K562 (cell line): ENCODE measurements around the gene ANO10. TPM values are rescaled to one million over a fixed set of nuclear protein-coding genes. Genes with fewer than 3 reads are reported as not detected.

ENCODE experiments used
- ATAC-seq: fragments of 200-7000 bp; cut with Tn5 transposase; 3 replicates; pipeline ENCODE4 v1.9.1; 2020; ENCODE audit warnings: moderate library complexity
- BruUV-seq: library from RNA; stranded (reverse); fragments of 400-500 nt; replicated peaks from 2 replicates; lab custom pipeline; 2021; lab: Mats Ljungman, UMichigan
- CTCF ChIA-PET: fragments of 300-600 bp; formaldehyde crosslinking; extraction: SDS; loops from one replicate; lab custom pipeline; 2021; ENCODE audit warnings: low intra/inter-chr PET ratio; lab: Yijun Ruan, JAX
- POLR2A ChIA-PET: fragments of 300-600, 350-650 bp; sonication (Branson Sonifier 250); formaldehyde crosslinking; extraction: SDS; loops from one replicate; lab custom pipeline; 2021; ENCODE audit warnings: antibody characterized with exemption, inconsistent platforms; lab: Yijun Ruan, JAX
- DNase-seq, 4 experiments: peaks; one replicate each; pipeline versions ENCODE4 v3.0.0 to v3.0.0-alpha.2; 2011 to 2018; ENCODE audit warnings: low spot score in 3 of 4, mixed read lengths in 3 of 4; ENCODE audit errors: extremely low read depth in 1 of 4
- FAIRE-seq: peaks from 2 replicates; lab custom pipeline; 2011; peaks lifted over from hg19 to GRCh38; lab: Jason Lieb, UNC
- H2AFZ ChIP-seq: 2 replicates; pipeline ENCODE4 v1.6.0; 2011; ENCODE audit warnings: low read depth, low read length, control low read depth, inconsistent platforms
- H3K27ac ChIP-seq: fragments of 200-600 bp; 3 replicates; pipeline ENCODE4 v1.8.0; 2011; ENCODE audit warnings: low read depth, mild to moderate bottlenecking, control low read depth, inconsistent platforms, low read length, moderate library complexity, mixed read lengths; ENCODE audit errors: extremely low read depth
- H3K27me3 ChIP-seq, 2 experiments: fragments of 300-600 bp in 1 of 2; 2 replicates in 1 of 2; 3 replicates in 1 of 2; pipeline versions ENCODE4 v1.6.0 to v1.8.0; 2011; ENCODE audit warnings: inconsistent platforms in 2 of 2, low read length in 2 of 2, mild to moderate bottlenecking in 1 of 2, mixed read lengths in 1 of 2, moderate library complexity in 1 of 2; ENCODE audit not compliant: control insufficient read depth in 2 of 2, insufficient read depth in 2 of 2
- H3K36me3 ChIP-seq: fragments of 300-600 bp; 3 replicates; pipeline ENCODE4 v1.8.0; 2011; ENCODE audit warnings: mild to moderate bottlenecking, low read length, inconsistent platforms; ENCODE audit not compliant: control insufficient read depth, insufficient read depth
- H3K4me1 ChIP-seq, 2 experiments: fragments of 200-600 bp in 1 of 2; replicated peaks in 1 of 2; 2 replicates in 1 of 2; 3 replicates in 1 of 2; pipeline versions ENCODE4 v1.5.1 to v1.8.0; 2011; ENCODE audit warnings: inconsistent platforms in 2 of 2, low read length in 2 of 2, mild to moderate bottlenecking in 1 of 2, mixed read lengths in 1 of 2, moderate library complexity in 1 of 2; ENCODE audit not compliant: control insufficient read depth in 2 of 2, insufficient read depth in 2 of 2
- H3K4me2 ChIP-seq: 2 replicates; pipeline ENCODE4 v1.6.1; 2011; ENCODE audit warnings: low read length, control low read depth, inconsistent platforms, mixed read lengths; ENCODE audit not compliant: insufficient read depth
- H3K4me3 ChIP-seq: fragments of 200-600 bp; sonication (generic), shearing (Covaris generic); 2 replicates; pipeline ENCODE4 v1.5.1; 2016; ENCODE audit warnings: control low read depth, inconsistent platforms
- H3K79me2 ChIP-seq: fragments of 200-600 bp; 3 replicates; pipeline ENCODE4 v1.8.0; 2011; ENCODE audit warnings: low read length, inconsistent platforms; ENCODE audit not compliant: control insufficient read depth, insufficient read depth
- H3K9ac ChIP-seq, 2 experiments: 2 replicates each; pipeline versions ENCODE4 v1.6.0 to v1.6.1; 2011; ENCODE audit warnings: low read depth in 2 of 2, low read length in 2 of 2, control low read depth in 1 of 2, inconsistent platforms in 1 of 2, mild to moderate bottlenecking in 1 of 2, mixed read lengths in 1 of 2; ENCODE audit not compliant: insufficient read depth in 1 of 2
- H3K9me1 ChIP-seq: one replicate; pipeline ENCODE4 v1.6.0; 2011; ENCODE audit warnings: inconsistent platforms, mild to moderate bottlenecking, low read length, moderate library complexity; ENCODE audit not compliant: control insufficient read depth, insufficient read depth
- H3K9me3 ChIP-seq: replicated peaks from 2 replicates; pipeline ENCODE4 v1.5.1; 2011; ENCODE audit warnings: low read depth, low read length, inconsistent platforms; ENCODE audit not compliant: control insufficient read depth, insufficient read depth
- H4K20me1 ChIP-seq: replicated peaks from 2 replicates; pipeline ENCODE4 v1.6.1; 2011; ENCODE audit warnings: low read length, inconsistent platforms, mixed read lengths; ENCODE audit not compliant: control insufficient read depth, insufficient read depth
- ARID1B ChIP-seq: fragments of 450-650 bp; IDR thresholded peaks from 2 replicates; pipeline ENCODE4 v1.6.1; 2016; ENCODE audit warnings: antibody characterized with exemption, mild to moderate bottlenecking, inconsistent platforms
- CBFB ChIP-seq: sonication (generic); formaldehyde crosslinking; IDR thresholded peaks from 2 replicates; pipeline ENCODE4 v1.4.0; 2020; ENCODE audit warnings: mild to moderate bottlenecking, missing genetic modification reagents
- CBX8 ChIP-seq: fragments of 200-600 bp; sonication (generic); IDR thresholded peaks from 2 replicates; pipeline ENCODE4 v1.6.1; 2012; ENCODE audit warnings: borderline replicate concordance, mixed run types, low read depth, mild to moderate bottlenecking, moderate library complexity, mixed read lengths, low read length, control low read depth, inconsistent platforms; ENCODE audit not compliant: poor library complexity, severe bottlenecking; ENCODE audit errors: extremely low read depth
- CHCHD3 ChIP-seq: fragments of 250-450 bp; sonication (Bioruptor Pico); IDR thresholded peaks from 2 replicates; pipeline ENCODE4 v2.1.2; 2022; ENCODE audit warnings: mild to moderate bottlenecking
- DEAF1 ChIP-seq: fragments of 450-650 bp; formaldehyde crosslinking; IDR thresholded peaks from 2 replicates; pipeline ENCODE4 v1.4.0; 2020; ENCODE audit warnings: mild to moderate bottlenecking, moderate library complexity
- EP300 ChIP-seq: IDR thresholded peaks from 2 replicates; pipeline ENCODE4 v1.6.1; 2012; ENCODE audit warnings: low read length, improper control_type of control experiment
- KHSRP ChIP-seq: fragments of 450-650 bp; IDR thresholded peaks from 2 replicates; pipeline ENCODE4 v1.6.1; 2017
- MEIS2 ChIP-seq: fragments of 450-650 bp; IDR thresholded peaks from 2 replicates; pipeline ENCODE4 v1.6.1; 2014; ENCODE audit warnings: mild to moderate bottlenecking; ENCODE audit not compliant: partially characterized antibody
- PBX2 ChIP-seq, 2 experiments: IDR thresholded peaks in 1 of 2; conservative IDR thresholded peaks in 1 of 2; 2 replicates each; pipeline ENCODE4 v1.6.1; 2016; ENCODE audit warnings: low read depth in 2 of 2, mild to moderate bottlenecking in 1 of 2, missing compliant biosample characterization in 1 of 2, missing genetic modification characterization in 1 of 2, moderate library complexity in 1 of 2
- RBM15 ChIP-seq: fragments of 200-400 bp; formaldehyde crosslinking; IDR thresholded peaks from 2 replicates; pipeline ENCODE4 v1.6.1; 2018; ENCODE audit warnings: mild to moderate bottlenecking, low read length, moderate library complexity; ENCODE audit not compliant: insufficient read depth
- SOX6 ChIP-seq: fragments of 450-650 bp; IDR thresholded peaks from 2 replicates; pipeline ENCODE4 v1.6.1; 2014; ENCODE audit warnings: mild to moderate bottlenecking
- STAT5A ChIP-seq: IDR thresholded peaks from 2 replicates; pipeline ENCODE4 v1.6.1; 2012; ENCODE audit warnings: low read length, inconsistent platforms, borderline replicate concordance
- ZNF384 ChIP-seq: IDR thresholded peaks from 2 replicates; pipeline ENCODE4 v1.6.1; 2012; ENCODE audit warnings: low read depth, low read length, improper control_type of control experiment
- ZNF586 ChIP-seq: fragments of 450-650 bp; formaldehyde crosslinking; conservative IDR thresholded peaks from 2 replicates; pipeline ENCODE4 v1.4.0; 2020; ENCODE audit warnings: mild to moderate bottlenecking, moderate library complexity
- ZSCAN29 ChIP-seq: fragments of 450-650 bp; IDR thresholded peaks from 2 replicates; pipeline ENCODE4 v1.6.1; 2017
- ZZZ3 ChIP-seq: fragments of 450-650 bp; IDR thresholded peaks from 2 replicates; pipeline ENCODE4 v1.6.1; 2016; ENCODE audit warnings: antibody characterized with exemption, mild to moderate bottlenecking, moderate library complexity
- WGBS: fragments of 100-300 bp; shearing (Covaris generic); methylation state at CpG from one replicate; pipeline ENCODE4 v1.1.6; 2016; ENCODE audit warnings: low coverage, mixed read lengths; ENCODE audit not compliant: insufficient coverage; ENCODE audit errors: missing lambda C conversion rate; 5-methylcytosine and 5-hydroxymethylcytosine counted together
- in situ Hi-C: fragments of 300-500 bp; cut with MboI; formaldehyde crosslinking; loops from 4 replicates; pipeline ENCODE4 v1.15.0; 2018; ENCODE audit warnings: inconsistent platforms, mixed read lengths
- intact Hi-C: fragments of 100-400 bp; cut with micrococcal nuclease; formaldehyde crosslinking; loops from 2 replicates; pipeline ENCODE4 v1.14.2; 2022
- polyA plus RNA-seq, 8 experiments: library from polyadenylated mRNA; depleted of rRNA in 4 of 8; stranded (reverse) in 5 of 8; unstranded in 3 of 8; fragments of >200 nt; fragmentation: Nextera tagmentation in 2 of 8; fragmentation: Illumina TruSeq in 1 of 8; extraction: Ambion mirVana in 2 of 8; extraction: Trizol in 1 of 8; gene quantifications; 2 replicates each; pipeline versions ENCODE4 v1.2.1 to v1.2.3, GENCODE V29; 2011 to 2014; ENCODE audit warnings: inconsistent platforms in 1 of 8, missing spikeins in 1 of 8
- total RNA-seq, 7 experiments: library from RNA; depleted of rRNA in 6 of 7; stranded (reverse); fragments of >200 nt in 6 of 7; fragmentation: Illumina TruSeq in 2 of 7; extraction: Trizol in 2 of 7; gene quantifications; 2 replicates each; pipeline versions ENCODE4 v1.2.1 to v1.2.3, GENCODE V29; 2011 to 2021; ENCODE audit warnings: low replicate concordance in 1 of 7

Gene ANO10
- total and polyA plus RNA-seq, 9 of the 15 experiments (the other 6 are each of a cell fraction or from before 2014, with no cell fraction given): 6.4 to 46.0 (median 32.3) TPM

GRCh38 chr3:43609406-43609805 is 12.4 kb downstream of the ANO10 start (continued):
- TF ChIP-seq PBX2 (CRISPR knock-in tag; IDR thresholded peaks at IDR 0.05; ENCODE audit: low read depth) (no peak), PBX2 (tag; conservative IDR thresholded peaks at IDR 0.05; ENCODE audit: low read depth) (peak; percentile 64), MEIS2 (peak; percentile 66), ARID1B (peak; percentile 34; the same call in 1 of the 2 replicates), ZSCAN29 (no peak), SOX6 (peak; percentile 76), STAT5A (peak; percentile 31; the same call in 1 of the 2 replicates), EP300 (0 out of 2 replicates have a peak, but pooled peaks have one; percentile 9)

GRCh38 chr3:43608751-43609150 is 13.1 kb downstream of the ANO10 start:
- no peak overlapping the region for H2AFZ ChIP-seq
- ChIA-PET CTCF (no interaction called here), POLR2A (interaction anchor here (2.0 kb wide), 1 partner anchor 13 kb away, joined by 5 read pairs; the partner anchor contains the start of gene ANO10)
- DNase-seq: no peak
- in situ Hi-C loops (no loop called here), intact Hi-C loops (no loop called here)
- no peaks in the 10 kb centered on the region for H3K27me3 ChIP-seq
- FAIRE-seq: no peak
- no peaks in the 10 kb centered on the region for H3K9me3 ChIP-seq
- H3K4me1 ChIP-seq: peaks cover 7 to 28% of the 10 kb centered on the region in 2 experiments; a peak in 4 of 5 replicates
- 74% methylated on average over 1 of the region's 1 CpG for WGBS
- no peaks in the 10 kb centered on the region for H3K9me1 ChIP-seq
- ATAC-seq: no peak; the same call in 2 of the 3 replicates
- no peak overlapping the region for H3K4me2 ChIP-seq
- H3K4me3 ChIP-seq: no peak overlapping the region
- peak overlapping the region in 1 of 2 experiments; percentile 17; a peak in 1 of 4 replicates for H3K9ac ChIP-seq
- no TSS peak for BruUV-seq
- H3K36me3 ChIP-seq: peaks cover 20% of the 10 kb centered on the region; the same call in 2 of the 3 replicates
- H3K79me2 ChIP-seq: peaks cover 63% of the 10 kb centered on the region
- H3K27ac ChIP-seq: no peak overlapping the region; the same call in 2 of the 3 replicates
- no peaks in the 10 kb centered on the region for H4K20me1 ChIP-seq
- no peak for TF ChIP-seq CBX8
- TF ChIP-seq CHCHD3 (CRISPR knock-in tag): no peak
- no peak for TF ChIP-seq ZNF384
- no peak for TF ChIP-seq ZNF586 (CRISPR knock-in tag)
- TF ChIP-seq DEAF1 (CRISPR knock-in tag): no peak
- no peak for TF ChIP-seq RBM15
- TF ChIP-seq ZZZ3: no peak
- no peak for TF ChIP-seq CBFB (CRISPR knock-in tag)
- TF ChIP-seq KHSRP: no peak
